Effector memory CD4-positive, alpha-beta T cell (primary cell): ENCODE results near the gene SRSF2.
"Not testable (repeated sequence)": the region's sequence is repeated elsewhere in the genome, so short reads cannot be mapped to it uniquely, and the experiment has no call there.

Experiments used
- DNase-seq, 3 donors: peaks; one replicate each; pipeline ENCODE4 v3.0.0-alpha.2; 2020
- H3K27ac ChIP-seq: 2 replicates; pipeline ENCODE4 v1.7.0; 2013; ENCODE audit warnings: mild to moderate bottlenecking, low read length, moderate library complexity; ENCODE audit not compliant: insufficient read depth, poor library complexity, severe bottlenecking
- H3K27me3 ChIP-seq: replicated peaks from 2 replicates; pipeline ENCODE4 v1.7.0; 2013; ENCODE audit warnings: mild to moderate bottlenecking, low read length; ENCODE audit not compliant: insufficient read depth, control insufficient read depth, poor library complexity, severe bottlenecking
- H3K36me3 ChIP-seq: 2 replicates; pipeline ENCODE4 v1.7.0; 2013; ENCODE audit warnings: mild to moderate bottlenecking, low read length, moderate library complexity; ENCODE audit not compliant: control insufficient read depth, insufficient read depth
- H3K4me1 ChIP-seq: 2 replicates; pipeline ENCODE4 v1.7.0; 2013; ENCODE audit warnings: low read length, mild to moderate bottlenecking; ENCODE audit not compliant: control insufficient read depth, insufficient read depth, poor library complexity, severe bottlenecking
- H3K4me3 ChIP-seq: 2 replicates; pipeline ENCODE4 v1.7.0; 2013; ENCODE audit warnings: low read length, low read depth, mild to moderate bottlenecking; ENCODE audit not compliant: insufficient read depth, poor library complexity, severe bottlenecking
- H3K9me3 ChIP-seq: 2 replicates; pipeline ENCODE4 v1.7.0; 2013; ENCODE audit warnings: mild to moderate bottlenecking, low read length, moderate library complexity; ENCODE audit not compliant: control insufficient read depth

The SRSF2 gene

GRCh38 chr17:76739568-76740115 is 2.5 kb upstream of the SRSF2 start:
- not testable (repeated sequence) for H3K4me3 ChIP-seq, DNase-seq, H3K27me3 ChIP-seq, H3K9me3 ChIP-seq, H3K4me1 ChIP-seq, H3K27ac ChIP-seq
- peaks cover 33% of the 10 kb centered on the region for H3K36me3 ChIP-seq

- DNase-seq = no peak
- Histone ChIP-seq H3K9me3 (no peaks in the 10 kb centered on the region), H3K4me1 (peaks cover 16% of the 10 kb centered on the region), H3K27me3 (no peaks in the 10 kb centered on the region), H3K36me3 (peaks cover 33% of the 10 kb centered on the region), H3K4me3 (peak overlapping the region; percentile 65), H3K27ac (peak overlapping the region; percentile 97)
Measured at GRCh38 chr17:76738468-76738850, 1.3 kb upstream of the SRSF2 start.

- peak; percentile 88 to 90 (median 89) for DNase-seq
- H3K4me3 ChIP-seq = peak within 1 kb of the TSS; percentile 97
- H3K9me3 ChIP-seq = no peaks in the 10 kb centered on the region
- no peaks in the 10 kb centered on the region for H3K27me3 ChIP-seq
- H3K36me3 ChIP-seq = peaks cover 37% of the 10 kb centered on the region
- H3K4me1 ChIP-seq = peaks cover 17% of the 10 kb centered on the region
- H3K27ac ChIP-seq = peak within 1 kb of the TSS; percentile 97
Measured at GRCh38 chr17:76737676-76738467, 741 bp upstream of the SRSF2 start, which contains the start of gene MFSD11. Gene MFSD11 (plus strand): TSS chr17:76738119. CDS start chr17:76738353, 234 bp downstream.

GRCh38 chr17:76736349-76737081 is 616 bp downstream of the SRSF2 start:
- peak; percentile 49 to 64 (median 53) for DNase-seq
- Histone ChIP-seq H3K4me1 (peaks cover 17% of the 10 kb centered on the region), H3K27ac (peak overlapping the region; percentile 97), H3K36me3 (peaks cover 40% of the 10 kb centered on the region), H3K4me3 (peak overlapping the region; percentile 97), H3K27me3 (no peaks in the 10 kb centered on the region), H3K9me3 (no peaks in the 10 kb centered on the region)

GRCh38 chr17:76735586-76736348 is 1.4 kb downstream of the SRSF2 start:
- no peaks in the 10 kb centered on the region for H3K9me3 ChIP-seq
- H3K27me3 ChIP-seq = no peaks in the 10 kb centered on the region
- peak overlapping the region; percentile 97 for H3K27ac ChIP-seq
- peaks cover 45% of the 10 kb centered on the region for H3K36me3 ChIP-seq
- H3K4me3 ChIP-seq = peak overlapping the region; percentile 97
- H3K4me1 ChIP-seq = peaks cover 17% of the 10 kb centered on the region
- no peak for DNase-seq

- peak overlapping the region; percentile 97 for H3K4me3 ChIP-seq
- no peaks in the 10 kb centered on the region for H3K9me3 ChIP-seq
- peaks cover 45% of the 10 kb centered on the region for H3K36me3 ChIP-seq
- no peaks in the 10 kb centered on the region for H3K27me3 ChIP-seq
- no peak for DNase-seq
- H3K27ac ChIP-seq = peak overlapping the region; percentile 97
- peaks cover 17% of the 10 kb centered on the region for H3K4me1 ChIP-seq
Measured at GRCh38 chr17:76735006-76735405, 2.1 kb downstream of the SRSF2 start.

- H3K4me1 ChIP-seq = peaks cover 21% of the 10 kb centered on the region
- peak overlapping the region; percentile 97 for H3K4me3 ChIP-seq
- no peak for DNase-seq
- H3K9me3 ChIP-seq = no peaks in the 10 kb centered on the region
- no peaks in the 10 kb centered on the region for H3K27me3 ChIP-seq
- peaks cover 45% of the 10 kb centered on the region for H3K36me3 ChIP-seq
- H3K27ac ChIP-seq = peak overlapping the region; percentile 97
Measured at GRCh38 chr17:76734080-76734840, 2.9 kb downstream of the SRSF2 start.

- DNase-seq = no peak
- Histone ChIP-seq H3K4me3 (no peak overlapping the region), H3K27ac (peak overlapping the region; percentile 7), H3K9me3 (no peaks in the 10 kb centered on the region), H3K4me1 (peaks cover 20% of the 10 kb centered on the region), H3K36me3 (peaks cover 45% of the 10 kb centered on the region), H3K27me3 (no peaks in the 10 kb centered on the region)
Measured at GRCh38 chr17:76733618-76733957, 3.5 kb downstream of the SRSF2 start.
